ENCODE measurements around the gene GPER1.

The GPER1 gene

GRCh38 chr7:1109581-1110310, 21.8 kb downstream of the GPER1 start:
- no peak overlapping the region for H3K4me3 ChIP-seq (ENCODE audit: low read depth, low read length)
- no peak for DNase-seq (ENCODE audit: low read depth, low spot score)
- in situ Hi-C loops (cut with HindIII; ENCODE audit: low sequenced_read_pairs) = no loop called here
- TF ChIP-seq, protein P1, sequence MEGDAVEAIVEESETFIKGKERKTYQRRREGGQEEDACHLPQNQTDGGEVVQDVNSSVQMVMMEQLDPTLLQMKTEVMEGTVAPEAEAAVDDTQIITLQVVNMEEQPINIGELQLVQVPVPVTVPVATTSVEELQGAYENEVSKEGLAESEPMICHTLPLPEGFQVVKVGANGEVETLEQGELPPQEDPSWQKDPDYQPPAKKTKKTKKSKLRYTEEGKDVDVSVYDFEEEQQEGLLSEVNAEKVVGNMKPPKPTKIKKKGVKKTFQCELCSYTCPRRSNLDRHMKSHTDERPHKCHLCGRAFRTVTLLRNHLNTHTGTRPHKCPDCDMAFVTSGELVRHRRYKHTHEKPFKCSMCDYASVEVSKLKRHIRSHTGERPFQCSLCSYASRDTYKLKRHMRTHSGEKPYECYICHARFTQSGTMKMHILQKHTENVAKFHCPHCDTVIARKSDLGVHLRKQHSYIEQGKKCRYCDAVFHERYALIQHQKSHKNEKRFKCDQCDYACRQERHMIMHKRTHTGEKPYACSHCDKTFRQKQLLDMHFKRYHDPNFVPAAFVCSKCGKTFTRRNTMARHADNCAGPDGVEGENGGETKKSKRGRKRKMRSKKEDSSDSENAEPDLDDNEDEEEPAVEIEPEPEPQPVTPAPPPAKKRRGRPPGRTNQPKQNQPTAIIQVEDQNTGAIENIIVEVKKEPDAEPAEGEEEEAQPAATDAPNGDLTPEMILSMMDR (IDR thresholded peaks at IDR 0.05; ENCODE audit: low read depth, low read length) = no peak

- H3K4me3 ChIP-seq (ENCODE audit: low read depth, low read length) = no peak overlapping the region
- TF ChIP-seq, protein P1 (IDR thresholded peaks at IDR 0.05; ENCODE audit: low read depth, low read length) = no peak
- in situ Hi-C loops (cut with HindIII; ENCODE audit: low sequenced_read_pairs) = no loop called here
- no peak for DNase-seq (ENCODE audit: low read depth, low spot score)
Measured at GRCh38 chr7:1110358-1110757, 22.4 kb downstream of the GPER1 start.

DNA sequence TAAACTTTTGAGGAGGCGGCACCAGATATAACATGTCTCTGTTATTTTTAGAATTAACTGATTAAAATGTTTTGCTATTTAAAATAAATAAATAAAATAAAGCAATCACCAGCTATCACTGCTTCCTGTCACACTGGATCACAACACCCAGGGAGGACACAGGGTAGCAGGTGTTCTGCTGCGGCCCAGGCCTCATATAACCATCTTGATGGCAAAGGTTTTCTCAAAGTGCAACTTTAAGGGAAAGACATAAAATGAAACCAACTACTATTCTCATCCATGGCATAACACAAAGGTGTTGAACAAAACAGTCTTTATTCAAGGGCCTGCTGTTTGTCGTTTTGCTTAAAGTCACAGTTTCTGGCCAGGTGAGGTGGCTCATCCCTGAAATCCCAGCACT, 23.2 kb downstream of the GPER1 start:
- no peak overlapping the region for H3K4me3 ChIP-seq (ENCODE audit: low read depth, low read length)
- TF ChIP-seq, protein P1 (IDR thresholded peaks at IDR 0.05; ENCODE audit: low read depth, low read length) = no peak
- in situ Hi-C loops (cut with HindIII; ENCODE audit: low sequenced_read_pairs) = no loop called here
- no peak for DNase-seq (ENCODE audit: low read depth, low spot score)

- no peak overlapping the region for H3K4me3 ChIP-seq (ENCODE audit: low read depth, low read length)
- DNase-seq (ENCODE audit: low read depth, low spot score) = no peak
- TF ChIP-seq, protein P1 (IDR thresholded peaks at IDR 0.05; ENCODE audit: low read depth, low read length) = no peak
- in situ Hi-C loops (cut with HindIII; ENCODE audit: low sequenced_read_pairs) = no loop called here
Measured at GRCh38 chr7:1112109-1112508, 24.2 kb downstream of the GPER1 start.

DNA sequence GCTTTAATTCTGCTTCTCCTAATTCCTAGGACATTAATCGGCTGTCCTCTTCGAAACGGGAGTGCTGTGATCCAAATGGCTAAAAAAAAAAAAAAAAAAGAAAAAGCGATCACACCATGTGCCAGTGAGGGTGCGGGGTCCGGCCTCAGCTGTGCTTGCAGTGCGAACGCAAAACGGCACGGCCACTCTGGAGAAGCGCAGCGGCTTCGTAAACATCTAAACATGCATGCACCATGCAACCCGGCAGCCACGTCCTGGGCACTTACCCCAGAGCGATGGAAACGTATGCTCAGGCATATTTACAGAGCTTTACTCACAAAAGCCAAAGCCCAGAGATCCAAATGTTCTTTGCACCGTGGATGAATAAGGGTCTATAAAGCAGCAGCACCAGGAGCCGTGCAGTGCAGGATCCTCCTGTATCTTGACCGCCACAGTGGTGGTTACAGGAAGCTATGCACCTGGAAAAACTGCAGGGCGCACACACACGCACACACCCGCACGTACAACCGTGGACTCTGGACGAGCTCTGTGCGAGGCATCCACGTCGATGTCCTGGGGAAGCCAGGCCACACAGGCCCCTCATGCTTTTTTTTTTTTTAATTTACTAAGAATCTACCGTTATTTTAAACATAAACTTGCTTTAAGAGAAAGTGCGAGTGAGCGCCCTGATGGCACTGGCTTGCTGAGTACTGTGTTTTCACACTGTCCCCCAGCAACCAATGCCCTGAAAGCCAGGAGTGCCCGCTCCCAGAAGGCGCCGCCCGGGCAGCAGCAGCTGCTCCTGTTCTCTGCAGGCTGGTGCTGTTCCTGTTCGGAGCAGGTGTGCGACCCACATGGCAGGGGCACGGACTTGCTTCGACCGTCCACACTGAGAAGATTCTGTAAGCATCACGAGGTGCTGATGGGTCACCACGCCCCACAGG, 25.0 kb downstream of the GPER1 start:
- in situ Hi-C loops (cut with HindIII; ENCODE audit: low sequenced_read_pairs) = no loop called here
- H3K4me3 ChIP-seq (ENCODE audit: low read depth, low read length) = no peak overlapping the region
- TF ChIP-seq, protein P1 (IDR thresholded peaks at IDR 0.05; ENCODE audit: low read depth, low read length) = no peak
- no peak for DNase-seq (ENCODE audit: low read depth, low spot score)

- in situ Hi-C loops (cut with HindIII; ENCODE audit: low sequenced_read_pairs) = no loop called here
- no peak for DNase-seq (ENCODE audit: low read depth, low spot score)
- TF ChIP-seq, protein P1 (IDR thresholded peaks at IDR 0.05; ENCODE audit: low read depth, low read length) = no peak
- no peak overlapping the region for H3K4me3 ChIP-seq (ENCODE audit: low read depth, low read length)
Measured at GRCh38 chr7:1113548-1113885, 25.6 kb downstream of the GPER1 start.
